ENCODE results near the gene EHMT2. TPM values are rescaled to one million over a fixed set of nuclear protein-coding genes. Genes with fewer than 3 reads are reported as not detected.

The EHMT2 gene
- total and polyA plus RNA-seq, 2 of the 8 experiments (the other 6 are each of a cell fraction or from before 2014, with no cell fraction given) = 125 to 177 TPM

DNA sequence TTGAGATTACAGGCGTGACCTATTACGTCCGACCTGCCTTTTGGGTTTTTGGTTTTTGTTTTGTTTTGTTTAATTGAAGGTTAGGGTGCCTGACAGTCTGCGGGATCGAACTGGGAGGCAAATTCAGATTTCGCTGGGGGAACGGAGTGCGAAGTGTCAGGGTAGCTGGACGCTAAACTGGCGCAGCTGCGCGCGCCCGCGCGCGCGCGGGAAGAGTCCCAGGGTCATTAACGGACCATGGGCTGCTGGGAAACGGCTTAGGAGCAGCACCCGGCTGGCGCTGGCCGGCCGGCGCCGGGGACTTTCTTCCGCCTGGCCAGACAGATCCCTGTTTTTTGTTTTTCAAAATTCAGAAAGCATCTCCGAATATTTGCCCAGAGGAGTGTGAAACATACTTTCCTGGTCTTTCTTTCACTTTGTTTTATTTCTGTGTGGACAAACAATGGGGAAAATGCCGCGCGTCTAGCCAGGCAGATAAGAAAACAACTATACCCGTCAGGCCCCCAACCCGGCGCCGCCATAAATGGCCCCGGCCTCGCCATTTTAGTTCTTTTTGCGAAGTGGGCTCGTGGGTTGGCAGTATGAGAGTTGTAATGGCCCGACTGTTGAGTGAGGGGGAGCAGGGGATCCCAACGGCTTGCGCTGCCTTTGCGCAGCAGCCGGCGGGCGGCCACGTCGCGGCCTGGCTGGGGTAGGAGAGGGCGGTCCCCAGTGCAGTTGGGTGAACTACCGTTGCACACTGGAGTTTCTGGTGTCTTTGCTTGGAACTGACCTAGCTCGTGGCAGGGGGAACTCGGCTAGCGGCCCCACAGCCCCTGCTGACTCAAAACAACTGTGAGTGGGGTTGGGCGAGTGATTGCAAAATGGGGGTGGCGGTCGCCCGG lies 62.9 kb downstream of the EHMT2 start (continued):
- TF ChIP-seq TBP (IDR thresholded peaks at IDR 0.05; ENCODE audit: low read depth, low read length) (peak; percentile 98), RBBP5 (IDR thresholded peaks at IDR 0.05; ENCODE audit: borderline replicate concordance, low read depth, low read length) (peak; percentile 65; the same call in 1 of the 2 replicates), SIX5 (IDR thresholded peaks at IDR 0.05; ENCODE audit: low read depth, low read length) (no peak), SP4 (IDR thresholded peaks at IDR 0.05; ENCODE audit: low read length) (peak; percentile 100), NANOG (IDR thresholded peaks at IDR 0.05; ENCODE audit: insufficient read depth, low read depth, low read length, poor library complexity, severe bottlenecking) (peak; percentile 69), MAFK (IDR thresholded peaks at IDR 0.05; ENCODE audit: low read depth, low read length) (no peak), GABPA (IDR thresholded peaks at IDR 0.05; ENCODE audit: borderline replicate concordance, insufficient read depth, low read length) (no peak), HDAC2 (IDR thresholded peaks at IDR 0.05; ENCODE audit: borderline replicate concordance in 1 of 2, low read depth in 2 of 2, low read length in 2 of 2) (peak in 1 of 2 experiments; percentile 73; a peak in 2 of 4 replicates), CBX8 (IDR thresholded peaks at IDR 0.05; ENCODE audit: borderline replicate concordance, low read depth, low read length) (no peak)

All from H1 (cell line).